GM18909 (cell line): Measurements from ENCODE around the gene CPE.
"Not testable (repeated sequence)": the region's sequence is repeated elsewhere in the genome, so short reads cannot be mapped to it uniquely, and the experiment has no call there.

Experiments
- ATAC-seq: cut with Tn5 transposase; IDR thresholded peaks from one replicate; pipeline ENCODE4 v1.9.1; 2021; ENCODE audit warnings: mild to moderate bottlenecking; ENCODE audit not compliant: unreplicated experiment, poor library complexity

CPE gene

GRCh38 chr4:165402375-165402774 lies 23.6 kb downstream of the CPE start:
- ATAC-seq = no peak

DNA sequence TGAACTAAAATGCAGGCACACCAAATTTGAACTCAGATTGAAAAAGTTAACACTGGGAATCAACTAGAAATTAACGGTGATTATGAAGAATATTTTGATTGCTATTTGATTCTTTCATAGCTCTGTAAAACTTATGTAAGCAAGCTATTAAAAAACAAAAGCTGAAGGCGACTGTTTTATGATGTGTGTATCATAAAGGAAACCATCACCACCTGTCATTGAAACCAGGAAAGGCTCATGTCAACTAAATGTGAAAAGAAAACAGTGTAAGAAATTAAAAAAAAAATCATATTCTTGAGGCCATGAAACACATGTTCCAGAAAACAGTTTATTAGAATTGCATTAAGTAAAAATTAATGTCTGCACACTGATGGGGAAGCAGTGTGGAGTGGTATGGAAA lies 24.2 kb downstream of the CPE start:
- no peak for ATAC-seq

GRCh38 chr4:165403637-165404036 lies 24.8 kb downstream of the CPE start:
- no peak for ATAC-seq

DNA sequence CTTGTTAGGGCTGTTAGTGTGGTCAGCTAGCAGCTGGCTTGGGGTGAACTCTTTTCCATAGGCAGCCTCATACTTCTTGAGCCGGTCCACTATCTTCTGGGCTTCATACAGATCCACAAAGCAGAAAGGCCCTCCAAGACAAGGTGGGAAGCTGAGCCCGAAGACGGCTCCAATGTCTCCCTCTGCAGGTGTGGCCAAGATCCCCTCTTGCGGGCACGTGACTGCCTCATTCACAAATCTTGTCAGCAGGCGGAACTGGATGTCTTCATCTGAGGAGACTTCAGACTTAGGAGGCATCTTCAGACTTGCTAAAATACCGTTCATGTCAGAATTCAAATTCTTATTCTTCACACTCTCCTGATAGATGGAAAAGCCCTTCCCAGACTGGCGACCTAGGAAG lies 25.3 kb downstream of the CPE start:
- ATAC-seq = no peak

GRCh38 chr4:165404696-165405095 lies 25.9 kb downstream of the CPE start:
- ATAC-seq = no peak

- no peak for ATAC-seq
Observed at GRCh38 chr4:165410214-165410613, 31.4 kb downstream of the CPE start.

- no peak for ATAC-seq
Observed at GRCh38 chr4:165415910-165416309, 37.1 kb downstream of the CPE start.

- ATAC-seq = no peak
Observed at GRCh38 chr4:165418073-165418472, 39.3 kb downstream of the CPE start.

GRCh38 chr4:165425629-165426028 lies 46.8 kb downstream of the CPE start:
- no peak for ATAC-seq

DNA sequence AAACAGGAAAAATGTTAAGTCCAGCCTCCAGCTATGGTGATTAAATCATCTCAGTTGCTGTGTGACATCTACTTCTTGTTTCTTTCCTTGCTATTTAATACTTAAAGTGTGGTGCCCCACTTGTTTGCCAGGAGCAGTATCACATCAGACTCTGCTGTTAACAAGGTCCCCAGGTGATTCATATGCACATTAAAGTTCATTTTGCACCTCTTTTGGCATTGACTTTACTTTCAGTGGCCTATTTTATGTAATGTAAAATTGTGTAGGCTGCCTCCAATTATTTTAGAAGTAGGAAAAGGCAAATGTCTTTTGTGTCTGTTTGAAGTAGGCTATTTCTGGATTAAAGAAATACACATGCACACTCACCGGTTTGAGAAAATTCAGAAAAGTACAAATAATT lies 47.5 kb downstream of the CPE start:
- no peak for ATAC-seq

- no peak for ATAC-seq
Observed at GRCh38 chr4:165426823-165427222, 48.0 kb downstream of the CPE start.

DNA sequence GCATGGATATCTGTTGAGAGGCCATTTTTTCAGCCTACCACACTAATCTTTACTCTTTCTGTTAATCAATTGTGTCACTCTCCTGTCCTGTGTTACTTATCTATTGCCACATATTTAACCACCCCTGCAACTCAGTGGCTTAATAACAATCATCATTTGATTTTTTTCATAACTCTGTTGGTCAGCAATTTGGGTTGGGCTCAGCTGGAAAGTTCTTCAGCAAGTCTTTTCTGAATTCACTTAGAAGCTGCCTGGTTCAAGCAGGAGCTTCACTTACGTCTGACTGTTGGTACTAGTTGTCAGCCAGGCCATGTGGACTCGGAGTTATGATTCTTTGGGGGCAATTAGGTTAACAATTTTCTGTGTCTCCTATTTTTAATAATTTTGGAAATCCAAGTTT lies 50.1 kb downstream of the CPE start:
- no peak for ATAC-seq

DNA sequence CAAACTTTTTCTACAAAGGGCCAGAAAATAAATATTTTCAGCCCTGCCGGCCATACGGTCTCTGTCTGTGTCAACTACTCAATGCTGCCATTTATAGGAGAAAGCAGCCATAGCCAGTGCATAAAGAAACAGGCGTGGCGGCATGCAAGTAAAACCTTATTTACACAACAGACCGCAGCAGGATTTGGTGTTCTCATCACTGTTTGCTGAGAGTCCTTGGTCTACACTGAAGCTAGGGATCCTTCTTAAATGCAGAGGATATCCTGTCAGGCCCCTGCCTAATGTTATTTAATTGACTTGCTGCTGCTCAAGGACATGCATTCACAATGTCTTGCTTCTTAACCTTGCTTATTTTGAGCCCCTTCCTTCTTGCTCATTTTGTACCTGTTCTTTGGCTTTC lies 54.7 kb downstream of the CPE start:
- no peak for ATAC-seq

- no peak for ATAC-seq
Observed at GRCh38 chr4:165437691-165438090, 58.9 kb downstream of the CPE start.

- ATAC-seq = no peak
Observed at GRCh38 chr4:165439344-165439743, 60.5 kb downstream of the CPE start.

DNA sequence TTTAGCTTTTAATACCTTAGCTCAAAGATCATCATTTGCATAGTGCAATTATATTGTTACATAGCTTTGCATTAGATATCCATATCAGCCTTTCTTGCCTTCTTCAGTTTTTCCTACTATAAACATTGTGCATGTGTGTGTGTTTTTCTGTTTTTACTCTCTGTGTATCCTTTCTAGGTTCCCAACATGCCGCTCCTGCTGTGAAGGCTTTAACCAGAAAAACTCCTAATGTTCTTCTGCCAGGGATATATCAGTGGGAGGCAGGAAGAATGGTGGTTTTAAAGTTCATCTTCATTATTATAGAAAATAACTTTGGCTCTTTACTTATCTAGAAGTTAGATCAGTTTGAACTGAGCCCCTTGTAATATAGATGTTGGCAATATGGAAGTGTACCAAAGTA lies 61.2 kb downstream of the CPE start:
- no peak for ATAC-seq

DNA sequence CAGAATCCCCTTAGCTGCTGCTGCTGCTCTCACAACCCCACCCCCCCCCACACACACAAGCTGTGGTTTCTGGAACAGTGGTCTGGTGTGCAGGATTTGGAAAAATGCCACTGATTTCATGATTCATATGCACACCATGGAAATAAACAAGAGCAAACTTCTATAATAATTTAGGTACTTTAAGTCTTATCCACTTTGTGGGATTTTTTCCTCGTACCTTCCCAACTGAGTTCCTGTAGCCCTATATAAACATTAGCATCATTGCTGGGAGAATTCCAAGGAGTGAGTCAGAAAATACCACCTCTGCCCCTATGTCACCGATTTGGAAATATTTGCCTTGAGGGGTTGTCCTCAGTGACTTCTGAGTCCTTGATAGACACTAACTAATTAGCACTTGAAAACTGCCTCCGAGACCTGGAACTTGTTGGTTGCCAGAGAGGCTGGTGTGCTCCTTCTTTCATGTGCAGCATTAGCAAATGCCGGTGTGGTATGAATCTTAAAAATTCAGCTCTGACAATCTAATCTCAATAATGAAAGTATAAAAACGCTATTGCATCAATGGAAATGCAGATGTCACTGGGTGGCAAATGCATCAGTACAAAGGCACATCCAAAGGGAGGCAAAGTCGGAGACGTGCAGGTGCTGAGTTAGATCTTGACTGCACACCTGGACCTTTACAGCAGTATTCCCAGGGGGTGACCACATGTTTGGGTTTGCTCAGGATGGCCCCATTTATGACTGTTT lies 61.8 kb downstream of the CPE start:
- no peak for ATAC-seq

DNA sequence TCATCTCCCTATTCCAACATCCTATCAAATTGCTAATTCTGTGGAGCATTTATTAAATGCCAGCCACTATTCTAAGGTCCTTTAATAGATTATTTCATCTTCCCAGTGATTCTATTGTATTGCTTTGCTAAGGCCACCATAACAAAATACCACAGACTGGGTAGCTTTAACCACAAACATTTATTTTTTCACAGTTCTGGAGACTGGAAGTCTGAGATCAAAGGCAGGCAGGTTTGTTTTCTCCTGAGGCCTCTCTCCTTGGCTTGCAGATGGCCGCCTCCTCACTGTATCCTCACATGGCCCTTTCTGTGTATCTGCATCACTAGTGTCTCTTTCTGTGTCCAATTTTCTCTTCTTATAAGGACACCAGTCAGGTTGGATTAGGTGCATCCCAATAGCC lies 64.5 kb downstream of the CPE start:
- no peak for ATAC-seq

GRCh38 chr4:165448700-165449099 lies 69.9 kb downstream of the CPE start:
- ATAC-seq = no peak

- ATAC-seq = no peak
Observed at GRCh38 chr4:165449333-165449732, 70.5 kb downstream of the CPE start.

- no peak for ATAC-seq
Observed at GRCh38 chr4:165450871-165451270, 72.1 kb downstream of the CPE start.

DNA sequence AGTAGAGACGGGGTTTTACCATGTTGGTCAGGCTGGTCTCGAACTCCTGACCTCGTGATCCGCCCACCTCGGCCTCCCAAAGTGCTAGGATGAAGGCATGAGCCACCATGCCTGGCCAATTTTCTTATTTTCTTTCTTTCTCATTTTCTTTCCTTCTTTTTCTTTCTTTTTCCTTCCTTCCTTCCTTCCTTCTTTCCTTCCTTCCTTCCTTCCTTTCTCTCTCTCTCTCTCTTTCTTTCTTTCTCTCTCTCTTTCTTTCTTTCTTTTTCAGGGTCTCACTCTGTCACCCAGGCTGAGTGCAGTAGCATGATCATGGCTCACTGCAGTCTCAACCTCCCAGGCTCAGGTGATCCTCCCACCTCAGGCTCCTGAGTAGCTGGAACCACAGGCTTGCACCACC lies 74.3 kb downstream of the CPE start:
- ATAC-seq = not testable (repeated sequence)

DNA sequence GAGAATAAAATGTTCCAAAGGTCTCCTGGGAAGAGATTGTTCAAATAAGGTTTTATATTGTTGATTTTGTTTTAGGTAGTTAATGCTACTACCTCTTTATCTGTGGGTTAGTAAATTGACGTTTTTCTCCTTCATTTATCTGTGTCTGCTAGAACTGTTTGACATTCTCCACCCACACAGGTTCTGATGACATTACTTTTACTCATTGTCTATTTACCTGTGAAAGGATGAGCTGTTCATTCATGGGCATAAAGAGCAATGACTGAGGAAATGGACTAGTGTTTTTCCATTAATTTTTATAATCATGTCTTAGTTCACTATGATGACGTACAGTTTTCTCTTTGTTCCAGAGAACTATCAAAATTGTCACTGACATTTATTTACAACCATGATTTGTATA lies 75.6 kb downstream of the CPE start:
- ATAC-seq = no peak
